Stimulated activated CD8-positive, alpha-beta memory T cell treated with anti-CD3 and anti-CD28 coated beads, Interleukin-15, amount 100 ng/mL, for 1 hour (primary cell): ENCODE results near the gene AFM.

Experiments
- DNase-seq: peaks from one replicate; pipeline ENCODE4 v3.0.0-alpha.2; 2020; ENCODE audit warnings: low read depth

The AFM gene, protein sequence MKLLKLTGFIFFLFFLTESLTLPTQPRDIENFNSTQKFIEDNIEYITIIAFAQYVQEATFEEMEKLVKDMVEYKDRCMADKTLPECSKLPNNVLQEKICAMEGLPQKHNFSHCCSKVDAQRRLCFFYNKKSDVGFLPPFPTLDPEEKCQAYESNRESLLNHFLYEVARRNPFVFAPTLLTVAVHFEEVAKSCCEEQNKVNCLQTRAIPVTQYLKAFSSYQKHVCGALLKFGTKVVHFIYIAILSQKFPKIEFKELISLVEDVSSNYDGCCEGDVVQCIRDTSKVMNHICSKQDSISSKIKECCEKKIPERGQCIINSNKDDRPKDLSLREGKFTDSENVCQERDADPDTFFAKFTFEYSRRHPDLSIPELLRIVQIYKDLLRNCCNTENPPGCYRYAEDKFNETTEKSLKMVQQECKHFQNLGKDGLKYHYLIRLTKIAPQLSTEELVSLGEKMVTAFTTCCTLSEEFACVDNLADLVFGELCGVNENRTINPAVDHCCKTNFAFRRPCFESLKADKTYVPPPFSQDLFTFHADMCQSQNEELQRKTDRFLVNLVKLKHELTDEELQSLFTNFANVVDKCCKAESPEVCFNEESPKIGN

DNA sequence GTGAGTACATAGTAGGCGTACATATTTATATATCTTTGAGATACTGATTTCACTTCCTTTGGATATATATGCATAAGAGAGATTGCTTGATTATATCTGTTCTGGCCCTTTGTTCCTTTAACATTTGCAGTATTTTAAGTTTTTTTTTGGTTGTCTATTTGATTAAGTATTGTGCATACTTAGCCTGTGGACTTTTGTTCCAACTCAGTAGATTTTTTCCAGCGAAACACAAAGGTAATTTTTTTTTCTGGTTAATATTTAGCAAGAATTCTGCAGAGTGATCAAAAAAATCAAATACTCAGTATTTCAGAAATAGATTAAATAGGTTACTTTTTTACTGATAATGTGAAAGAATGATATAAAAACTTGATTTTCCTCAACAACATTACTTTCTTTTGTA, at the start of gene AFM:
Gene AFM (plus strand): TSS at position 388 of the 400 bp plus-strand sequence. CDS start 31 bp downstream, outside the sequence.
- DNase-seq, result no peak

GRCh38 chr4:73431813-73432168, 49.8 kb upstream of the AFM start:
- DNase-seq, result no peak

DNA sequence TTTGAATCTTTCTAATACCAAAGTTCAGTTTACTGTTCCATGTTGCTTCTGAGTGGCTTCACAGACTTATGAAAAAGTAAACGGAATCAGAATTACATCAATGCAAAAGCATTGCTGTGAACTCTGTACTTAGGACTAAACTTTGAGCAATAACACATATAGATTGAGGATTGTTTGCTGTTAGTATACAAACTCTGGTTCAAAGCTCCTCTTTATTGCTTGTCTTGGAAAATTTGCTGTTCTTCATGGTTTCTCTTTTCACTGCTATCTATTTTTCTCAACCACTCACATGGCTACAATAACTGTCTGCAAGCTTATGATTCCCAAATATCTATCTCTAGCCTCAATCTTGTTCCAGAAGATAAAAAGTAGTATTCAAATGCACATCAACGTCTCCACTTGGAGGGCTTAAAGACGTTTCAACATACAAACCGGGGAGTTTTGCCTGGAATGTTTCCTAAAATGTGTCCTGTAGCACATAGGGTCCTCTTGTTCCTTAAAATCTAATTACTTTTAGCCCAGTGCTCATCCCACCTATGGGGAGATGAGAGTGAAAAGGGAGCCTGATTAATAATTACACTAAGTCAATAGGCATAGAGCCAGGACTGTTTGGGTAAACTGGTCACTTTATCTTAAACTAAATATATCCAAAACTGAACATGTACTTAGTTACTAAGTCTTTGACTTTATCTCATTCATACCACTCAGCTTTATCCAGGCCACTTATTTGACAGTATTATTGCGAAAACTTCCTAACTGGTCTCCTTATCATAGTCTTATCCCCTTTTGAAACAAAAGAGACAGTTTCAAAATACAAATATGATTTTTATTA, 49.2 kb upstream of the AFM start:
- no peak for DNase-seq

DNA sequence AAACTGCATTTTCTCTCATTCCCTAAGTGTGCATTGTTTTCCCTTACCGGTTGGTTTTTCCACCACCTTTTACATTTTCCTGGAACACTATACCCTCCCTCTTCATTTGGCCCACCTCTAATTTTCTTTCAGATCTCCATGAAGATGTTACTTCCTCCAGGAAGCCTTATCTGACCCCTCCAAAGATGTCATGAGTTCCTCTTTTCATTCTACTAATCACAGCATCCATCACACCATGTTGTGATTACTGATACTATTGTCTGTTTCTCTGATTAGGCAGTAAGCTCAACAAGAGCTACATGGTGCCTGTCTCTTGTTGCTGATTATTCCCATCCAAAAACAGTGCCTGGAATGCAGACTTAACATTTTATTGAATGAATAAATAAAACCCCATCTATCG, 48.4 kb upstream of the AFM start:
- no peak for DNase-seq

DNA sequence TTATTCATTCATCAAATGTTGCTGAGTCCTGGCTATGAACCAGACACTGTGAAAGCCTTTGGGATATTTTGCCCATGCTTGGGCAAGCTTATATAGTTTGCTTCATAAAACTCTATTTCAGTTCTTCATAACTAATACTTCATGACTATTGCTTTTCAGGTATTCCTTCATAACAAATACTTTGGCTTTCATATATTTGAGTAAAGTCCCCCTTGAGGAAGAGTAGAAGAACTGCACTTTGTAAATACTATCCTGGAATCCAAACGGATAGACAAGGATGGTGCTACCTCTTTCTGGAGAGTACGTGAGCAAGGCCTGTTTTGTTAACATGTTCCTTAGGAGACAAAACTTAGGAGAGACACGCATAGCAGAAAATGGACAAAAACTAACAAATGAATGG, 47.2 kb upstream of the AFM start:
- DNase-seq, result no peak

DNA sequence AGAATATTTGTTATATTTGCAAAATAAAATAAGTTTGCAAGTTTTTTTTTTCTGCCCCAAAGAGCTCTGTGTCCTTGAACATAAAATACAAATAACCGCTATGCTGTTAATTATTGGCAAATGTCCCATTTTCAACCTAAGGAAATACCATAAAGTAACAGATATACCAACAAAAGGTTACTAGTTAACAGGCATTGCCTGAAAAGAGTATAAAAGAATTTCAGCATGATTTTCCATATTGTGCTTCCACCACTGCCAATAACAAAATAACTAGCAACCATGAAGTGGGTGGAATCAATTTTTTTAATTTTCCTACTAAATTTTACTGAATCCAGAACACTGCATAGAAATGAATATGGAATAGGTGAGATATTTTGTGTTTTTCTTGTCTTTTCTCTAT, 45.6 kb upstream of the AFM start, which contains the start of gene AFP:
Gene AFP (plus strand): TSS at position 238 of the 400 bp plus-strand sequence. CDS start 42 bp downstream, at position 280.
- DNase-seq, result no peak

DNA sequence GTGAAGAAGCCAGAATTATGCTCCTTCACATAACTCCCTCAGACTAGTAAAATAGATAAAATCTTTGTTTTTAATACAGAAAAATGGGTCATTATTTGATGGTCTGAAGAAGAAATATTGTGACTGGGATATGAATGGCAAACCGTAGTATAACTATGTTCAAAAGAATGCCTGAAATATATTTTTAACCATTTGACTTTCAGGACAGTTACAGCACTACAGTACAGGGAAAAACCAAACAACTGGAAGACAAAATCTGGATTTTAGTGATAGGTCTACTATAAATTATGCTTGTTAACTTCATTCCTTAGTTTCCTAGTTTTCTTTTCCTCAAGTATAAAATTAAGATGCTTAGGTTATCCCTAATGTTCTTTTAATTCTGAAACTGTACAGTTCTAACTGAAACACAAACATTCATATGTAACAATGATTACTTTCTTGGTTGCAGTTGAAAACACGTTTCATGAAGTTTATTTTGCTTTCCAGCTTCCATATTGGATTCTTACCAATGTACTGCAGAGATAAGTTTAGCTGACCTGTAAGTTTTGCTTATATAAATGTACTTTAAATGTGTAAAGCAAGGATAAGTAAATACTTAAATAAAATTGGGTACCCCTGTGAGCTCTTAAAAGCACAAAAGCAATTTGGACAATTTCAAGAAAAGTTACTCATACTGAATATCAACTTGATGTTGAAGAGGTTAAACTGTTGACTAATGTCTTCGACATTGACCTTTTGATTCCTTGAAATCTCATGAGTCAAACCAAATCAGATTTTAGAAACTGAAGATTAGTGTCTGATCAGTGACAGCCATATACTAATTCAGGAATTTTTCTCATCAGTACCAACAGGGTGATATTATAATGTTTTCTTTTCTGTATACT, 44.6 kb upstream of the AFM start:
- DNase-seq, result no peak

GRCh38 chr4:73437558-73437956, 44.0 kb upstream of the AFM start:
- no peak for DNase-seq

DNA sequence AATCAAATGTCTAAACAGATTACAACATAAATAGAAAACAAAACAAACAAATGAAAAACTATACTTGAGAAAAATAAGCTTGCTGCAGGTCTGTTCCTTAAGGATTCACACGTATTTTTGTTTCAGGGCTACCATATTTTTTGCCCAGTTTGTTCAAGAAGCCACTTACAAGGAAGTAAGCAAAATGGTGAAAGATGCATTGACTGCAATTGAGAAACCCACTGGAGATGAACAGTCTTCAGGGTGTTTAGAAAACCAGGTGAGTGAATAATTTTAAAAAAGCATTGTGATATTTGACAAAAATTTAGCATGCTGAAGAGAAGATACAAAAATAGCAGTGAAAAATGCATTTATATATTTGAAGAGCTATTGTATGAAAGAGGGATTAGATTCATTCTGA, 43.5 kb upstream of the AFM start:
- DNase-seq, result no peak

- no peak for DNase-seq
Measured at GRCh38 chr4:73438582-73439215, 42.8 kb upstream of the AFM start.

DNA sequence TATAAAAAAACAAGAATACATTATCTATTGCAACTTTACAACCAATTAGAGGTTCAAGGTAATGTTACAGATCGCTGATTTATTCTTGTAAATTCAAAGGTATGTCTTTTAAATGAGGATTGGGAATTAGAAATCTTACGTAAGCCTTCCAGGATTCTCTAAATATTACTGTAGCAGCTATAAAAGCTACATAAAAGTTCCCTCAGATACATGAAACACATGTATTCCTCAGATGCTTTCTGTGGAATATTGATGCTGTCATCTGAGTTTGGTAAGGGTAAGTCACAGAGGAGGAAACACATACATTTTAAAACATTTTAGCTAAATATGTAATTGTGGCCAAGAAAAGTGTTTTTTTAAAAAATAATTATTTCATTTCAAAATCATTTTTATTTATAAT, 42.1 kb upstream of the AFM start:
- DNase-seq, result no peak

DNA sequence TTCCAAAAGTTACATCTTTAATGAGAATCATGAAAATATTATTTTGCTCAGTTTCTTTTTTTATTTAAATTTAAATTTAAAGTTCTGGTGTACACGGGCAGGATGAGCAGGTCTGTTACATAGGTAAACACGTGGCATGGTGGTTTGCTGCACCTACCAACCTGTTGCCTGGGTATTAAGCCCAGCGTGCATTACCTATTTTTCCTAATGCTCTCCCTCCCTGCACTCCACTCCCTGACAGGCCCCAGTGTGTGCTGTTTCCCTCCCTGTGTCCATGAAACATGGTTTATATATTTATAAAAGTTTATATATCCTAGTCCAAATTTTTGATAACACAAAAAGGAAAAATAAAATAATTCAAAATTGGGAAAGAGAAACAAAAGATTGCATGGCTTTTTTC, 41.6 kb upstream of the AFM start:
- no peak for DNase-seq

DNA sequence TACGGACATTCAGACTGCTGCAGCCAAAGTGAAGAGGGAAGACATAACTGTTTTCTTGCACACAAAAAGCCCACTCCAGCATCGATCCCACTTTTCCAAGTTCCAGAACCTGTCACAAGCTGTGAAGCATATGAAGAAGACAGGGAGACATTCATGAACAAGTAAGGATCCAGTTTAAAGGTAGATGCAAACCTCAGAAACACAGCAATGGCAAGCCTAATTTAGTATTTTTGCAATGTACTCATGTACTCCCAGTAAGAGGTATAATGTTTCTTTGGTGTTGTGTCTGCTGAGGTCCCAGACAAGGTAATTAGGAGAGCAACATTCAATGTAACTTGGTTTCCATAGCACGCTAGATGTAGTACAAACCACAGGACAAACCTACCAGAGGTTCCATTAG, 40.9 kb upstream of the AFM start:
- no peak for DNase-seq

GRCh38 chr4:73442275-73442674, 39.3 kb upstream of the AFM start:
- no peak for DNase-seq

DNA sequence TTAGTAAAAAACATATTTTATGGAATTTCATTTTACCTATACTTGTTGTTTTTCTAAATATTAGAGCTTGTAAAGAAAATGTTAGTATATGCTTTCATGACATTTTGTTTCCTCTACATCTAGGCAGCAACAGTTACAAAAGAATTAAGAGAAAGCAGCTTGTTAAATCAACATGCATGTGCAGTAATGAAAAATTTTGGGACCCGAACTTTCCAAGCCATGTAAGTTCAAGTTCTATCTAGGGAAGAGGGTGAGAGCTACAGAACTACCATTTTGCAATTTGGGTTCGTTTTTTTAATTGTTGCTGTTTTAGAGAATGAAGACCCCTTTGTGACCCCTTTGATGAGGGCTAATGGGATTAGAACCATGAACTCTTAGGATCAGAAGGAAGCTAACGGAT, 38.3 kb upstream of the AFM start:
- no peak for DNase-seq

GRCh38 chr4:73445383-73446335, 35.9 kb upstream of the AFM start:
- DNase-seq, result no peak

GRCh38 chr4:73446336-73446938, 35.1 kb upstream of the AFM start:
- no peak for DNase-seq

DNA sequence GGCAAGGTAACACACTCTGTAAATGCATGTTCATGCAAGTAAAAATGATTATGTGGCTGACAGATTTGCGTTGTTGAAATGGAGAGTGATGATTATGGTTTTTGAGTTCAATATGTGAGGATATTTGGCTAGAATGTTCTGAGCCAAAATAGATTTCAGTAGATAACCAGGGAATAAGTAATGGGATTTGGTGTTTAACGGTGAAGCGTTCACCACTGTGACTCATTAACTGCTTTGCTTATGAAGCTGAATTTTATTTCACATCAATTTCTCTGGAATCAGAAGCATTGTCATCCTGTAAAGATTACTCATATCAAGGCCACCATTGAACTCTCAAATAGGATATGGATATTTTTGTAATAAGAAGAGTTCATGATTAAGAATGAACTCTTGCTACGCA, 33.9 kb upstream of the AFM start:
- DNase-seq, result no peak

GRCh38 chr4:73448448-73449203, 32.9 kb upstream of the AFM start:
- DNase-seq, result no peak
